Trophoblast cell (in vitro differentiated cells and primary cell): Measurements from ENCODE around the gene TXK.

Experiments
- DNase-seq, 2 donors: peaks; one replicate each; pipeline ENCODE4 v3.0.0-alpha.2; 2016
- H2AFZ ChIP-seq: 2 replicates; pipeline ENCODE4 v1.6.1; 2013; ENCODE audit warnings: low read length, moderate library complexity, mild to moderate bottlenecking; ENCODE audit not compliant: insufficient read depth, poor library complexity
- H2AK5ac ChIP-seq: 2 replicates; pipeline ENCODE4 v1.6.1; 2013; ENCODE audit warnings: mild to moderate bottlenecking, low read length
- H2BK120ac ChIP-seq: 2 replicates; pipeline ENCODE4 v1.6.1; 2013; ENCODE audit warnings: low read length, mild to moderate bottlenecking, moderate library complexity; ENCODE audit not compliant: insufficient read depth, poor library complexity
- H2BK12ac ChIP-seq: 2 replicates; pipeline ENCODE4 v1.6.1; 2013; ENCODE audit warnings: mild to moderate bottlenecking, low read length, moderate library complexity
- H2BK5ac ChIP-seq: 2 replicates; pipeline ENCODE4 v1.6.1; 2013; ENCODE audit warnings: low read length, low read depth, moderate library complexity, mild to moderate bottlenecking; ENCODE audit not compliant: poor library complexity
- H3K14ac ChIP-seq: 2 replicates; pipeline ENCODE4 v1.6.1; 2013; ENCODE audit warnings: mild to moderate bottlenecking, low read length
- H3K18ac ChIP-seq: 2 replicates; pipeline ENCODE4 v1.6.1; 2013; ENCODE audit warnings: mild to moderate bottlenecking, low read length
- H3K23ac ChIP-seq: 2 replicates; pipeline ENCODE4 v1.6.1; 2013; ENCODE audit warnings: low read length
- H3K27ac ChIP-seq: 2 replicates; pipeline ENCODE4 v1.5.1; 2013; ENCODE audit warnings: low read depth, mild to moderate bottlenecking, inconsistent platforms, low read length, moderate library complexity
- H3K27me3 ChIP-seq: 2 replicates; pipeline ENCODE4 v1.6.1; 2013; ENCODE audit warnings: inconsistent platforms, mild to moderate bottlenecking, low read length, moderate library complexity; ENCODE audit not compliant: insufficient read depth
- H3K36me3 ChIP-seq, 2 experiments: 1 replicate in 1 of 2; 2 replicates in 1 of 2; pipeline ENCODE4 v1.6.1; 2013; ENCODE audit warnings: low read length in 2 of 2, mild to moderate bottlenecking in 2 of 2, moderate library complexity in 1 of 2; ENCODE audit not compliant: insufficient read depth in 2 of 2, control insufficient read depth in 1 of 2
- H3K4ac ChIP-seq: 2 replicates; pipeline ENCODE4 v1.6.1; 2013; ENCODE audit warnings: low read depth, mild to moderate bottlenecking, low read length, moderate library complexity
- H3K4me1 ChIP-seq, 2 experiments: 1 replicate in 1 of 2; 2 replicates in 1 of 2; pipeline ENCODE4 v1.6.1; 2013; ENCODE audit warnings: low read length in 2 of 2, mild to moderate bottlenecking in 2 of 2, moderate library complexity in 1 of 2; ENCODE audit not compliant: insufficient read depth in 2 of 2, control insufficient read depth in 1 of 2
- H3K4me2 ChIP-seq: 2 replicates; pipeline ENCODE4 v1.6.1; 2013; ENCODE audit warnings: inconsistent platforms, mild to moderate bottlenecking, low read length, moderate library complexity
- H3K4me3 ChIP-seq: 2 replicates; pipeline ENCODE4 v1.5.1; 2013; ENCODE audit warnings: mild to moderate bottlenecking, low read depth, low read length, inconsistent platforms
- H3K79me1 ChIP-seq: one replicate; pipeline ENCODE4 v1.6.1; 2013; ENCODE audit warnings: low read length
- H3K79me2 ChIP-seq: 2 replicates; pipeline ENCODE4 v1.6.1; 2013; ENCODE audit warnings: low read length, mild to moderate bottlenecking; ENCODE audit not compliant: control insufficient read depth, insufficient read depth, poor library complexity
- H3K9ac ChIP-seq: 2 replicates; pipeline ENCODE4 v1.6.1; 2013; ENCODE audit warnings: mild to moderate bottlenecking, low read length
- H3K9me3 ChIP-seq: 2 replicates; pipeline ENCODE4 v1.6.1; 2013; ENCODE audit warnings: low read depth, mild to moderate bottlenecking, control low read depth, inconsistent platforms, low read length; ENCODE audit not compliant: insufficient read depth
- H4K12ac ChIP-seq: 2 replicates; pipeline ENCODE4 v1.6.1; 2013; ENCODE audit warnings: low read depth, mild to moderate bottlenecking, low read length, moderate library complexity
- H4K8ac ChIP-seq: 2 replicates; pipeline ENCODE4 v1.6.1; 2013; ENCODE audit warnings: low read depth, mild to moderate bottlenecking, low read length, moderate library complexity
- H4K91ac ChIP-seq: one replicate; pipeline ENCODE4 v1.6.1; 2013; ENCODE audit warnings: low read depth, mild to moderate bottlenecking, low read length, moderate library complexity
- WGBS: extraction: QIAGEN DNeasy Blood & Tissue Kit; methylation state at CpG from one replicate; pipeline ENCODE4 v1.1.7; 2013; ENCODE audit warnings: missing lambda C conversion rate; ENCODE audit not compliant: insufficient read length, insufficient coverage; ENCODE audit errors: extremely low coverage; 5-methylcytosine and 5-hydroxymethylcytosine counted together

Gene TXK

GRCh38 chr4:48078862-48079655, 55.0 kb downstream of the TXK start:
- H3K27ac ChIP-seq = no peak overlapping the region
- no peak overlapping the region for H3K4me2 ChIP-seq
- peaks cover 3 to 4% of the 10 kb centered on the region in 2 experiments for H3K4me1 ChIP-seq
- H2AFZ ChIP-seq = no peak overlapping the region
- peaks cover 2% of the 10 kb centered on the region for H3K79me1 ChIP-seq
- H3K79me2 ChIP-seq = no peaks in the 10 kb centered on the region
- H3K18ac ChIP-seq = no peak overlapping the region
- no peak overlapping the region for H4K8ac ChIP-seq
- no peak overlapping the region for H2AK5ac ChIP-seq
- no CpG with 5 or more reads among the region's 5 CpGs for WGBS
- no peak overlapping the region for H2BK5ac ChIP-seq
- H3K4ac ChIP-seq = no peak overlapping the region
- no peaks in the 10 kb centered on the region for H3K36me3 ChIP-seq
- H3K23ac ChIP-seq = no peak overlapping the region
- H3K4me3 ChIP-seq = no peak overlapping the region
- H2BK12ac ChIP-seq = no peak overlapping the region
- H3K9me3 ChIP-seq = no peaks in the 10 kb centered on the region
- H3K9ac ChIP-seq = no peak overlapping the region
- DNase-seq = no peak
- peak overlapping the region; percentile 74 for H4K91ac ChIP-seq
- H2BK120ac ChIP-seq = no peak overlapping the region
- H3K14ac ChIP-seq = no peak overlapping the region
- no peak overlapping the region for H4K12ac ChIP-seq
- H3K27me3 ChIP-seq = no peaks in the 10 kb centered on the region

GRCh38 chr4:48078425-48078824, 55.6 kb downstream of the TXK start:
- Histone ChIP-seq H2BK5ac (no peak overlapping the region), H3K4me2 (no peak overlapping the region), H3K23ac (no peak overlapping the region), H3K4me1 (peaks cover 3 to 4% of the 10 kb centered on the region in 2 experiments), H4K8ac (no peak overlapping the region), H3K9ac (no peak overlapping the region), H3K36me3 (no peaks in the 10 kb centered on the region), H2BK120ac (no peak overlapping the region), H3K27me3 (no peaks in the 10 kb centered on the region), H3K79me1 (peaks cover 2% of the 10 kb centered on the region), H3K9me3 (no peaks in the 10 kb centered on the region), H2AFZ (no peak overlapping the region), H3K79me2 (no peaks in the 10 kb centered on the region), H4K91ac (no peak overlapping the region), H3K18ac (no peak overlapping the region), H3K14ac (no peak overlapping the region), H3K4ac (no peak overlapping the region), H3K27ac (no peak overlapping the region), H2AK5ac (no peak overlapping the region), H3K4me3 (no peak overlapping the region), H4K12ac (no peak overlapping the region), H2BK12ac (no peak overlapping the region)
- DNase-seq = peak in 1 of 2 donors; percentile 20
- no CpG with 5 or more reads among the region's 2 CpGs for WGBS

GRCh38 chr4:48074657-48075056, 59.4 kb downstream of the TXK start:
- Histone ChIP-seq H3K18ac (no peak overlapping the region), H2AK5ac (no peak overlapping the region), H4K8ac (no peak overlapping the region), H3K79me1 (no peaks in the 10 kb centered on the region), H3K4me3 (no peak overlapping the region), H3K4me1 (peaks cover 3 to 4% of the 10 kb centered on the region in 2 experiments), H3K36me3 (no peaks in the 10 kb centered on the region), H3K27ac (no peak overlapping the region), H4K91ac (no peak overlapping the region), H2BK5ac (no peak overlapping the region), H2BK120ac (no peak overlapping the region), H4K12ac (no peak overlapping the region), H3K4me2 (no peak overlapping the region), H3K9ac (no peak overlapping the region), H3K4ac (no peak overlapping the region), H2BK12ac (no peak overlapping the region), H3K79me2 (no peaks in the 10 kb centered on the region), H3K9me3 (no peaks in the 10 kb centered on the region), H3K14ac (no peak overlapping the region), H3K27me3 (no peaks in the 10 kb centered on the region), H3K23ac (no peak overlapping the region), H2AFZ (no peak overlapping the region)
- no CpG with 5 or more reads among the region's 1 CpG for WGBS
- no peak for DNase-seq

- H2BK12ac ChIP-seq = no peak overlapping the region
- H3K4me2 ChIP-seq = no peak overlapping the region
- H2AK5ac ChIP-seq = no peak overlapping the region
- no peak overlapping the region for H3K4ac ChIP-seq
- H3K27me3 ChIP-seq = no peaks in the 10 kb centered on the region
- DNase-seq = no peak
- no peak overlapping the region for H2BK120ac ChIP-seq
- no peak overlapping the region for H4K12ac ChIP-seq
- H3K18ac ChIP-seq = no peak overlapping the region
- H3K14ac ChIP-seq = no peak overlapping the region
- H4K91ac ChIP-seq = no peak overlapping the region
- no peak overlapping the region for H2AFZ ChIP-seq
- H4K8ac ChIP-seq = no peak overlapping the region
- H3K27ac ChIP-seq = no peak overlapping the region
- no peaks in the 10 kb centered on the region for H3K9me3 ChIP-seq
- no CpG with 5 or more reads among the region's 3 CpGs for WGBS
- H3K79me2 ChIP-seq = no peaks in the 10 kb centered on the region
- no peaks in the 10 kb centered on the region for H3K79me1 ChIP-seq
- no peak overlapping the region for H2BK5ac ChIP-seq
- H3K9ac ChIP-seq = no peak overlapping the region
- no peak overlapping the region for H3K23ac ChIP-seq
- no peak overlapping the region for H3K4me3 ChIP-seq
- no peaks in the 10 kb centered on the region for H3K36me3 ChIP-seq
- no peaks in the 10 kb centered on the region for H3K4me1 ChIP-seq
These were observed 60.4 kb downstream of the TXK start for GRCh38 chr4:48073567-48074103.
